Measurements from ENCODE around the gene PCYT2. TPM values are rescaled to one million over a fixed set of nuclear protein-coding genes. Genes with fewer than 3 reads are reported as not detected.

PCYT2 gene
- total RNA-seq = 10 to 100 TPM; 20.5 to 22.6 TPM

DNA sequence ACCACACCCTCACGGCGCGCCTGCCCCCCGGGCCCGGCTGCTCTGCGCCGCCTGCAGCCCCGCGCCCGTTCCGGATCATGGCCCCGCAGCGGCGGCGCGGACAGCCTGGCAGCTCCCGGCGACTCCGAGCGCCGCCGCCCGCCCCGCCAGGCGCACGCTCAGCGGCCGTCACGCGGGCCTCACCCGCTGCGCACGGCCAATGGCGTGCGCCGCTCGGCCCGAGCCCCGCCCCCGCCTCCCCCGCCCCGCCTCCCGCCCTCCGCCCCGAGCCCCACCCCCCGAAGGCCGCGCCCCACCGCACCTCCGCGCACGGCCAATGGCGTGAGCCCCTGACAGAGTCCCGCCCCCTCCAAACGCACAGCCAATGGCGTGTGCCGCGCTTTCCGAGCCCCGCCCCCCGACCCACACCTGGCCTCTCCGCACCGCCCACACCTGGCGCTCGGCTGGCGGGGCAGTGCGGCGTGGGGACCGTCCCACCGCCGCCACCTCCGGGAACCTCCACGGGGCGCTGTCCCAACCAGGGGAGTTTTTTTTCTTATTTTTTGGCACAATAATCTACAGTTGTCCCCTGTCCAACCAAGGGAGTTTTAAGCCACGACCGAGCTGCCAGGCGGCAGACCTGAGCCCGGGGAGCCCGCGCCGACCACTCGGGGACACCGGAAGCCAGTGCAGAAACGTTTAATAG is at the start of gene PCYT2:
TSS of gene PCYT2 (minus strand) at position 123 of the 685 bp plus-strand sequence. CDS start at position 79, 44 bp downstream.
- POLR2A ChIA-PET = interaction anchor here (0.8 to 1.6 kb wide), 3 partner anchors 12 to 16 kb away, joined by 3 to 6 read pairs (median 6); partner anchors contain the start of gene MAFG
- H3K27ac Mint-ChIP-seq = no peak within 1 kb of the TSS

DNA sequence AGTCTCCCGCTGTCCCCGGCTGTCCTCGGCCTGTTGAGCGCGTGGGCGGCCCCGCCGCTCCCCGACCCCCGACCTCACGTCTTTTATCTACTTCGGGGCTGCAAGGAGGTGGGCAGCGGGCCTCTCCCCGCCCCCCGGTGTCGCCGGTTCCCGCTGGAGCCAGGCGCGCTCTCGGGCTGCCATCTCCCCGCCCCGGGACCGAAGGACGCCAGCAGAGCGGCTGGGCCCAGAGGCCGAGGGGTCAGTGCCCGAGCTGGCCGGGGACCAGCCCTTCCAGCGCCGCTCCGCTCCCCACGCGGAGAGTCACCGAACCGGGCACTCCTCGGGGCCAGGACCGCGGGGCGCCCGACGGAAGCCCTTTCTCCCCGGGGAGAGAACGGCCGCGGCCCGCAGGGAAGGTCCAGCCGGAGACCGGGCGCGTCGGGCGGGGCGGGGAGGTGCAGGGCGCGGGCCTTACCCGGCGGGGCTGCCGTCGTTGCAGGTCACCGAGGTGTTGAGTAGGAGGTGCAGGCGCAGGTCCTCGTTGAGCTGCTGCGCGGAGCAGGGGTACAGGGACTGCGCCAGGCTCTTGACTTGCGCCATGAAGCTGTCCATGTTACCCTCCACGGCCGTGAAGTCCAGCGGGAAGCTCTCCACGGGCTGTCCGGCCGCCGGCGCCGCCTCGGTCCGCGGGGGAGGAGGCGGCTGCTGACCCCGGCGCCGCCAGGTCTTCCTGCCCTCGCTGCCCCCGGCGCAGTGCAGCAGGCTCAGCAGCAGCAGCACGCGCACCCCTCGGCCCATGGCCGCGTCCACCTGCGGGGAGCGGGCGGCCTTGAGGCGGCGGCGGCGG is 49.1 kb upstream of the PCYT2 start:
- Mint-ChIP-seq H3K27me3 (peaks cover 21% of the 10 kb centered on the region), H3K4me3 (no peak overlapping the region), H3K36me3 (ENCODE audit: low read depth) (no peaks in the 10 kb centered on the region), H3K9me3 (no peaks in the 10 kb centered on the region), H3K27ac (no peak overlapping the region), H3K4me1 (ENCODE audit: low read depth) (peaks cover 4% of the 10 kb centered on the region)
- TF ChIP-seq, protein P1, sequence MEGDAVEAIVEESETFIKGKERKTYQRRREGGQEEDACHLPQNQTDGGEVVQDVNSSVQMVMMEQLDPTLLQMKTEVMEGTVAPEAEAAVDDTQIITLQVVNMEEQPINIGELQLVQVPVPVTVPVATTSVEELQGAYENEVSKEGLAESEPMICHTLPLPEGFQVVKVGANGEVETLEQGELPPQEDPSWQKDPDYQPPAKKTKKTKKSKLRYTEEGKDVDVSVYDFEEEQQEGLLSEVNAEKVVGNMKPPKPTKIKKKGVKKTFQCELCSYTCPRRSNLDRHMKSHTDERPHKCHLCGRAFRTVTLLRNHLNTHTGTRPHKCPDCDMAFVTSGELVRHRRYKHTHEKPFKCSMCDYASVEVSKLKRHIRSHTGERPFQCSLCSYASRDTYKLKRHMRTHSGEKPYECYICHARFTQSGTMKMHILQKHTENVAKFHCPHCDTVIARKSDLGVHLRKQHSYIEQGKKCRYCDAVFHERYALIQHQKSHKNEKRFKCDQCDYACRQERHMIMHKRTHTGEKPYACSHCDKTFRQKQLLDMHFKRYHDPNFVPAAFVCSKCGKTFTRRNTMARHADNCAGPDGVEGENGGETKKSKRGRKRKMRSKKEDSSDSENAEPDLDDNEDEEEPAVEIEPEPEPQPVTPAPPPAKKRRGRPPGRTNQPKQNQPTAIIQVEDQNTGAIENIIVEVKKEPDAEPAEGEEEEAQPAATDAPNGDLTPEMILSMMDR (IDR thresholded peaks at IDR 0.05) = no peak
- CTCF ChIA-PET = interaction anchor here (0.9 to 3.0 kb wide), 29 partner anchors 8 to 232 kb away, joined by 3 to 121 read pairs (median 6); partner anchors contain the start of genes ASPSCR1, CENPX, DCXR and GPS1
- ATAC-seq = peak; percentile 11
- DNase-seq = no peak
- intact Hi-C loops (cut with micrococcal nuclease) = no loop called here
- POLR2A ChIA-PET = interaction anchor here (1.1 to 2.0 kb wide), 6 partner anchors 15 to 127 kb away, joined by 3 to 9 read pairs (median 4); partner anchors contain the start of gene MCRIP1

More for the DNA sequence above, at the start of gene PCYT2:
- no peaks in the 10 kb centered on the region for H3K9me3 Mint-ChIP-seq
- peaks cover 17% of the 10 kb centered on the region for H3K36me3 Mint-ChIP-seq (ENCODE audit: low read depth)
- no peaks in the 10 kb centered on the region for H3K27me3 Mint-ChIP-seq
- peak within 1 kb of the TSS; percentile 84 for H3K4me3 Mint-ChIP-seq
- ATAC-seq = peak; percentile 96
- intact Hi-C loops (cut with micrococcal nuclease) = no loop called here
- TF ChIP-seq, protein P1 (IDR thresholded peaks at IDR 0.05) = no peak
- DNase-seq = peak; percentile 94
- CTCF ChIA-PET = no interaction called here
- peaks cover 16% of the 10 kb centered on the region for H3K4me1 Mint-ChIP-seq (ENCODE audit: low read depth)

DNA sequence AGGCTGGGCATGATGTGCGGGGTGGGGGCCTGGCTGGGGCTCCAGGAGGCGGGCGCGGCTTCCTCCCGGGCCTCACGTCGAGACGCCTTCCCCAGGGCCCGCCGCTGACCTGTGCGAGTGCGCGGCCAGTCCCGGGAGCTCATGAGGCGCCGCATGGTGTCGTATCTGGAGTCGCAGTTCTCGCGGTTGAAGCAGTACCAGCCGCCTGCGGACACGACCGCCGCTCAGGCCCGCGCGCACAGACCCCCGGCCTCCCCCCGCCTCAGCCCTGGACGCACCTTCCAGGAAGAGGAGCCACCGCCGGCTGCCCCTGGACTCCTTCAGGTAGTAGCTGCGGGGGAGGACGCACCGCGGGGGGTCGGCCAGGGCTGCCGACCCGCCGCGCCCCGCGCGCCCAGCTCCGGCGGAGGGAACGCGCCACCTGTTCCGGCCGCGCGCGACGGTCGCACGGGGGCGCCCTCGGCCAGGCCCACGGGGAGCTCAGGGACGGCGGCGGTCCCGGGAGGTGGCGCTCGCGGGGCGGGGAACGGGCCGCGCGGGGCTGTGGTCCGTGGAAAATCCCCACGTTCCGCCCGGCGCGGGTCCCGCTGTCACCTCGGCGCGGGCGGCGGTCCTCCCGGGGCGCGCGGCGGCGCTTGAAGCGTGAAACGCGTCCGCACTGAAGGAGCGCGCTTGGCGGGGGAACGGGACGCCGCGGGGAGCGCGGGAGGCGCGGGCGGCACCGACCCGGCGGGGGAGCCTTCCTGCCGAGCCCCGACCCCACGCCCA is 48.3 kb upstream of the PCYT2 start:
- Mint-ChIP-seq H3K4me1 (ENCODE audit: low read depth) (peaks cover 4% of the 10 kb centered on the region), H3K36me3 (ENCODE audit: low read depth) (no peaks in the 10 kb centered on the region), H3K27me3 (peaks cover 21% of the 10 kb centered on the region), H3K27ac (no peak overlapping the region), H3K4me3 (peak overlapping the region; percentile 42), H3K9me3 (no peaks in the 10 kb centered on the region)
- DNase-seq (peak; percentile 76), ATAC-seq (peak; percentile 86)
- TF ChIP-seq, protein P1 (IDR thresholded peaks at IDR 0.05) = peak; percentile 91
- POLR2A ChIA-PET = interaction anchor here (0.6 to 2.0 kb wide), 7 partner anchors 16 to 264 kb away, joined by 3 to 9 read pairs (median 3); partner anchors contain the start of gene MCRIP1
- intact Hi-C loops (cut with micrococcal nuclease) = loop anchor here (5.0 kb wide), 1 partner anchor 63 kb away; the partner anchor contains the start of genes CENPX and LRRC45
- CTCF ChIA-PET = interaction anchor here (0.6 to 3.0 kb wide), 39 partner anchors 9 to 232 kb away, joined by 3 to 121 read pairs (median 5); partner anchors contain the start of genes ASPSCR1, CENPX, DCXR and GPS1

DNA sequence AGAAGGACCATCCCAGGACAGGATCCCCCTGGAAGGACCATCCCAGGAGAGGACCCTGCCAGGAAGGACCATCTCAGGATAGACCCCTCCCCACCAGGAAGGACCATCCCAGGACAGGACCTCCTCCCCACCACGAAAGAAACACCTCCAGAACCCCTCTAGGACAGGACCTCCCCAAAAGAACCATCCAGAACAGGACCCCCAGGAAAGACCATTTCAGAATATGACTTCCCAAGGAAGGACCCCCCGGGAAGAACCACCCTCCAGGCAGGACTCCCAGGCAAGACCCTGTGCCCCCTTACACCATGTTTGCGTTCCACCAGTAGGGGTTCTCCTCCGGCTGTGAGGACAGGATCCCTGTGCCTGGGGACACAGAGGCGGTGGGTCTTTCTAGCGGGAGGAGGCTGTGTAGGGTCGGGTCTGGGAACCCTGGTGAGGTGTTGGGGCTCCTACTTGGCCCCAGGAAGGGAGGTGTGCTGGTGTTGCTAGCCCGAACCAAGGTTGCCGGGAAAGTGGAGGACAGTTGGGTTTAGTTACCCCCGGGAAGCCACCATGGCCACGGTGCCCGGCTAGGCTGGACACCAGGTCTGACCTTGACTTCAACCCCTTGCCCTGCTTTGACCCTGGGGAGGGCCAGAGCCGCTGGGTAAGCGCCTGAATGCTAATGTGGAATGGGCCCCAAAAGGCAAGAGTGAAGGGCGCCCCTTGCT is 47.6 kb upstream of the PCYT2 start:
- CTCF ChIA-PET = interaction anchor here (0.6 to 3.0 kb wide), 39 partner anchors 9 to 233 kb away, joined by 3 to 121 read pairs (median 5); partner anchors contain the start of genes ASPSCR1, CENPX, DCXR and GPS1
- peak overlapping the region; percentile 42 for H3K4me3 Mint-ChIP-seq

More for the DNA sequence above, 47.6 kb upstream of the PCYT2 start:
- DNase-seq = no peak
- TF ChIP-seq, protein P1 (IDR thresholded peaks at IDR 0.05) = no peak
- ATAC-seq = no peak
- Mint-ChIP-seq H3K27ac (no peak overlapping the region), H3K4me1 (ENCODE audit: low read depth) (peaks cover 3% of the 10 kb centered on the region), H3K9me3 (no peaks in the 10 kb centered on the region), H3K27me3 (peaks cover 21% of the 10 kb centered on the region), H3K36me3 (ENCODE audit: low read depth) (no peaks in the 10 kb centered on the region)
- POLR2A ChIA-PET = interaction anchor here (0.6 to 2.0 kb wide), 8 partner anchors 9 to 263 kb away, joined by 3 to 9 read pairs (median 3); partner anchors contain the start of gene MCRIP1
- intact Hi-C loops (cut with micrococcal nuclease) = loop anchor here (5.0 kb wide), 1 partner anchor 64 kb away; the partner anchor contains the start of genes CENPX and LRRC45

Data from activated CD8-positive, alpha-beta T cell treated with anti-CD3 and anti-CD28 coated beads for 36 hours (primary cell).